ENCODE measurements around the gene CABP7. TPM values are rescaled to one million over a fixed set of nuclear protein-coding genes. Genes with fewer than 3 reads are reported as not detected.

Gene CABP7
- total RNA-seq, 1 experiment from 2014 or later, result not detected

DNA sequence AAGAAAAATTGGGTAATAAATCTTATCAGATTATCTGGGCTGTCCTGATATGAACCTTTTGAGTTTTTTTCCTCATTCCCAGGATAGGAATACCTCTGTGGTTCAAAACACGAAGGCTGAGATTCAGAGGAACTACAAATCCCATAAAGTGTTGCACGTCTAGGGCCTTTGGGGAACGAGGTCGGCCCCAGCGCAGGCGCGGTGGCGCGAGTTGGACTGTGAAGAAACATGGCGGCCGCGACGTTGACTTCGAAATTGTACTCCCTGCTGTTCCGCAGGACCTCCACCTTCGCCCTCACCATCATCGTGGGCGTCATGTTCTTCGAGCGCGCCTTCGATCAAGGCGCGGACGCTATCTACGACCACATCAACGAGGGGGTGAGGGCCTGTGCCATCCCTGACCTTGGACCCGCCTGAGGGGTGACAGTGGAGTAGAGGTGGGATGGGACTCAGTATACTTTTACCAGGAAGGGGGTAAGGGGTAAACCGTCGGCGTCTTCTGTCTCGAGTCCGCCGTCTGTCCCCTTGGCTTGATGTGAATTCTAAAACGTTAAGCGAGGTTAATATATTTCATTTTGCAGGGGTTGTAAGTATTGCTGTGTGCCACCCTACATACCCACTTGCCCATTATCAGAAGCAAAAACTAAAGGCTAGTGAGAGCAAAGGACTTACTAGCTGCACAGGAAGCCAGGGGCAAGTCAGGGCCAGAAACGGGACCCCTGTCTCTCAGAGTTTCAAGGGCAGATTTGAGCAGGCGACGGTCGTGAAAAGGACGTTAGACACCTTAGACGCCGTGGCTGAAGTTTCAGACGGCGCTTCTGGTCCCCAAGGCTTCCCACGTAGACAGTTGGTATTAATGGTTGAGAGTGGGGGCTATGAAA is 47.6 kb downstream of the CABP7 start, which contains the start of gene UQCR10:
UQCR10 (plus strand) TSS at position 199 of the 881 bp plus-strand sequence; CDS start at position 229, 30 bp downstream.
- peaks cover 9 to 33% of the 10 kb centered on the region in 2 experiments for H3K4me1 ChIP-seq (ENCODE audit: control insufficient read depth in 1 of 2, insufficient read depth in 2 of 2, low read length in 2 of 2)
- DNase-seq (ENCODE audit: low read depth, low spot score), result peak; percentile 85
- no peaks in the 10 kb centered on the region for H3K9me2 ChIP-seq (ENCODE audit: insufficient read depth)
- peak within 1 kb of the TSS; percentile 82 for H3K27ac ChIP-seq (ENCODE audit: low read depth, low read length)
- H3K4me2 ChIP-seq (ENCODE audit: low read length), result peak within 1 kb of the TSS; percentile 91
- H3K9me3 ChIP-seq (ENCODE audit: control insufficient read depth in 1 of 2, insufficient read depth in 1 of 2, low read depth in 1 of 2, low read length in 2 of 2), result no peaks in the 10 kb centered on the region
- peak within 1 kb of the TSS; percentile 80 for H3K9ac ChIP-seq (ENCODE audit: low read length)
- RAD21 ChIA-PET (ENCODE audit: low non-redundant PET in 1 of 2, low total read pairs in 2 of 2, uncharacterized antibody in 2 of 2, unreplicated experiment in 2 of 2), result interaction anchor here in 1 of 2 experiments (0.7 to 1.1 kb wide), 2 partner anchors 65 to 66 kb away, joined by 3 read pairs; no protein-coding TSS in a partner anchor
- TF ChIP-seq TCF7L2 (IDR thresholded peaks at IDR 0.05; ENCODE audit: borderline replicate concordance, extremely low read depth, insufficient read depth, insufficient read length) (no peak), CEBPB (IDR thresholded peaks at IDR 0.05; ENCODE audit: low read depth) (no peak), ZFX (IDR thresholded peaks at IDR 0.05) (peak; percentile 27; the same call in 1 of the 2 replicates), EGR1 (IDR thresholded peaks at IDR 0.05; ENCODE audit: low read depth) (no peak), ZNF274 (IDR thresholded peaks at IDR 0.05; ENCODE audit: low read depth, low read length) (no peak), CTCF (IDR thresholded peaks at IDR 0.05 in 2 of 3, conservative IDR thresholded peaks at IDR 0.05 in 1 of 3; ENCODE audit: borderline replicate concordance in 1 of 3, insufficient read depth in 1 of 3, low read depth in 2 of 3, low read length in 2 of 3) (no peak), POLR2AphosphoS5 (IDR thresholded peaks at IDR 0.05; ENCODE audit: low read depth, low read length) (peak; percentile 57), YY1 (IDR thresholded peaks at IDR 0.05; ENCODE audit: extremely low read depth, insufficient replicate concordance, low read depth, low read length) (peak; percentile 89)
- no peak within 1 kb of the TSS for H2AFZ ChIP-seq (ENCODE audit: low read depth, low read length, poor library complexity, severe bottlenecking)
- peaks cover 32% of the 10 kb centered on the region for H3K79me2 ChIP-seq (ENCODE audit: insufficient read depth, low read length)
- CTCF ChIA-PET, result interaction anchor here (1.0 kb wide), 1 partner anchor 322 kb away, joined by 7 read pairs; no protein-coding TSS in a partner anchor
- TSS peak; percentile 85 for BruUV-seq (replicated peaks)
- peak within 1 kb of the TSS; percentile 75 to 83 for H3K4me3 ChIP-seq (replicated peaks in 1 of 2; ENCODE audit: low read depth in 1 of 2, low read length in 2 of 2)
- POLR2A ChIA-PET, result interaction anchor here (0.8 kb wide), 1 partner anchor 66 kb away, joined by 3 read pairs; no protein-coding TSS in a partner anchor
- H3K36me3 ChIP-seq (ENCODE audit: control insufficient read depth in 1 of 2, insufficient read depth in 2 of 2, low read length in 2 of 2), result peaks cover 15 to 19% of the 10 kb centered on the region in 2 experiments; a peak in 3 of 4 replicates
- intact Hi-C loops (cut with micrococcal nuclease), result no loop called here
- H3K27me3 ChIP-seq (ENCODE audit: insufficient read depth, low read length), result no peaks in the 10 kb centered on the region
- H4K20me1 ChIP-seq (ENCODE audit: insufficient read depth), result no peaks in the 10 kb centered on the region
- ATAC-seq, result peak; percentile 71
